GM19193 (cell line): ENCODE data around the gene ACIN1.

ENCODE experiments used
- POLR2A ChIP-seq: IDR thresholded peaks from 4 replicates; pipeline ENCODE4 v1.6.1; 2011; ENCODE audit not compliant: insufficient read depth, insufficient read length; ENCODE audit errors: extremely low read depth

The ACIN1 gene

GRCh38 chr14:23052671-23053070, 42.3 kb downstream of the ACIN1 start:
- no peak for TF ChIP-seq POLR2A

DNA sequence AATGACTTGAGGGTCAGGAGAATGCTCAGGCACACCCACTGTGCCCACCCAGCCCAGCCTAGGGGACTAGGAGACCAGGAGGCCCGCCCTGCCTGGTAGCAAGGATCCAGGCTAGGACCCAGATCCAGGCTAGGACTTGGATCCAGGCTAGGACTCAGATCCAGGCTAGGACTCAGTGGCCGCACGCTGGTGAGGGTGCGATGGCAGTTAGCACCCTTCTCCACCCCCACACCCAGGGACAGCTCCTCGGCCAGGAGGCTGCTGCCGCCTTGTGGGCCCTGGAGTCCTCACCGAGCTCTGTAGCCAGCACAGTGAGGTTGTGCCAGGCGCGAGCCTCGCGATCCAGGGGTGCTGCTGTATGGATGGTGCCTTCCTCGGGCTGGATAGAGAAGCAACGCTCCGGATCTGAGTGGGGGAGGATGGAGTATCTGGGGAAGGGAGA, 42.7 kb downstream of the ACIN1 start:
- TF ChIP-seq POLR2A = no peak

DNA sequence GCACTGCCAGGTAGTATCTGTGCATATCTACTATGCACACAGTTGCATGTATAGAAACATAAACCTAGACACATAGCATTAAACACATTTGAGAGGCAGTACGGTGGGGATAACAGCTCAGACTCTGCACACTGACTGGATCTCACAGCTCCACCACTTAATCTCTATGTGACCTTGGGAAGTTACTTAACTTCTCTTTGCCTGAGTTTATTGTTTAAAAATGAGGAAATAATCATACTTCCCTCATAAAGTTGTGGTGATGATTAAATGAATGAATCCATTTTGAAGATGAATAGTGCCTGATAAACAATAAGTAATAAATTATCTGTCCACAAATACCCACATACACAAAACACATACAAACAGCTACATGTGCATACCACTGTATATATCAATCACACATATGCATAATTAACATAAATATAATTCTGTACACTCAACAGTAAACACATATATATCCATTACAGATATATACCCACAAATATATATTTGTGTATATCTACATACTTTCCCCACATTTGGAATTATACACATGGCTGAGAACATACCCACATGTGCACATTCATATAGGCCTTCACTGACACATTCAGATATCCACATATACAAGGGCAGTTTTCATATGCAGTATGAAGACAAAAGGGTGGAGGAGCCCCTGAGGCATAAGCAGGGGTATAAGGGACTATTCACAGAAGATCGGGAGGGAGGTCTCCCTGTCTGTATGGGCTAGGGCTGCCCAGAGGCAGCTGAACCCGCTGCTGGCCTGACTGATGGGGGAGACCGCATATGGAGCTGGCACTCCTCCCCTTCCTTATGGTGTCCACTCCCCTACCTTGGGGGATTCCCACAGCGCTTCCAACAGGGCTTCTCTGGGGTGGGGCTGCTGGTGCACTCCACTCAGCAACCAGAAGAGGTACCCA, 43.5 kb downstream of the ACIN1 start:
- TF ChIP-seq POLR2A = no peak

DNA sequence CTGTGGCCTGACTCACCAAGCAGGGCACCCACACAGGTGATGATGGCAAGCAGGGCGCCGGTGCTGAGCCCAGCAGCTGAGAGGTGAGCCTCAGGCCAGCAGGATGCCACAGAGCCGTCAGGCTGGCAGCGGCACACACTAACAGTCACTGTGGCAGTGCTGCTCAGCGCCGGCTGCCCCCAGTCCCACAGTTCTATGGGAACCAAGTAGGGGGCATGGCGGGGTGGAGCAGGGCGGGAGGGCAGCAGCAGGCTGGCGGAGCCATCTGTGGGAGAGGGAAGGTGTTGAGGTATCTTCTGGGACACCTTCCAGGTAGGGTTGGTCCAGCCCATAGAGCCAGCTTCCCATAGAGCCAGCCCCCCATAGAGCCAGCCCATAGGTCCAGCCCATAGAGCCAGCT, 45.9 kb downstream of the ACIN1 start:
- no peak for TF ChIP-seq POLR2A

GRCh38 chr14:23047751-23048693, 46.9 kb downstream of the ACIN1 start:
- no peak for TF ChIP-seq POLR2A

GRCh38 chr14:23047034-23047634, 47.8 kb downstream of the ACIN1 start:
- no peak for TF ChIP-seq POLR2A

- no peak for TF ChIP-seq POLR2A
Measured at GRCh38 chr14:23045419-23046357, 49.2 kb downstream of the ACIN1 start.

- no peak for TF ChIP-seq POLR2A
Measured at GRCh38 chr14:23044840-23045239, 50.1 kb downstream of the ACIN1 start.

DNA sequence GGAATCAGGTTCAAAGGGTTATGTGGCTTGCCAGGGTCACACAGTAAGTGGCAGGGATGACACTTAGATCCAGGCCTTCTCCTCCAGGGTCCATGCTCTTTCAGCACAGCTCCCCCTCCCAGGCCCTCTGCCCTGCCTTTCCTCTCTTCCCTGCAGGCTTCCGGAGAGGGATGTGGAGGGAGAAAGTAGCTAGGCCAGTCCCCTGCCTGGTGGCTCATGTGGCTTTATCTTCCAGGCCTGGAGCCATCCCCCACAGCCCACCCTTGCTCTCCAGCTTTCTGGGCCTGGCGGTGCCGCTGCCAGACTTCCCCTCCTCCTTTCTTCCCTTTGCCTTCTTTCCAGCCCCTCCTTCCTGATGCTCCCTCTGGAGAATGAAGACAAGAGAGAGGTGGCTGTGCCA, 51.2 kb downstream of the ACIN1 start:
- TF ChIP-seq POLR2A = no peak

GRCh38 chr14:23043145-23043544, 51.8 kb downstream of the ACIN1 start:
- TF ChIP-seq POLR2A = no peak

GRCh38 chr14:23042162-23042965, 52.6 kb downstream of the ACIN1 start, which contains the start of gene PSMB11:
Gene PSMB11, plus strand, starts transcription at chr14:23042212. Its CDS starts 14 bp downstream, at chr14:23042226.
- no peak for TF ChIP-seq POLR2A

- no peak for TF ChIP-seq POLR2A
Measured at GRCh38 chr14:23041729-23042128, 53.2 kb downstream of the ACIN1 start.

DNA sequence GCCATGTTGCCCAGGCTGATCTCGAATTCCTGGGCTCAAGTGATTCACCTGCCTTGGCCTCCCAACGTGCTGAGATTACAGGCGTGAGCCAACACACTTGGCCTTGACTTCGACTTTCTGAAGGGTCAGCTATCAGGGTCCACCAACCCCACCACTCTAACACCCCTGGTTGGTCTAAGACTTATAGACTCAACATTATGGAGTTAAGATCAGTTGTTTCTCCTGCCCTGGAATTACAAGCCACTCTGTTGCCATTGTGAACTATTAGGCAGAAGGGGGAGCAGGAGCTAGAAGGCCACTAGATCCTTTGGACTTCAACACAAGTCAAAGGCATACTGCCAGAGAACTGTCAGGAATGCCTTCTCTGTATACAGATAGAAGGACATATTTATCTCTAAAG, 54.8 kb downstream of the ACIN1 start:
- TF ChIP-seq POLR2A = no peak
